Measurements from ENCODE around the gene RASA3.
"Not testable (repeated sequence)": the region's sequence is repeated elsewhere in the genome, so short reads cannot be mapped to it uniquely, and the experiment has no call there.

RASA3 gene

GRCh38 chr13:113988859-113989258 is 143.6 kb downstream of the RASA3 start:
- not testable (repeated sequence) for DNase-seq (ENCODE audit: low spot score)

- no peak for DNase-seq (ENCODE audit: low spot score)
Observed at GRCh38 chr13:113982296-113982661, 150.1 kb downstream of the RASA3 start.

GRCh38 chr13:113981611-113982295 is 150.7 kb downstream of the RASA3 start:
- DNase-seq (ENCODE audit: low spot score): no peak

GRCh38 chr13:113981194-113981605 is 151.2 kb downstream of the RASA3 start:
- DNase-seq (ENCODE audit: low spot score): no peak

GRCh38 chr13:113980489-113981064 is 151.8 kb downstream of the RASA3 start:
- no peak for DNase-seq (ENCODE audit: low spot score)

GRCh38 chr13:113979791-113980471 is 152.5 kb downstream of the RASA3 start:
- no peak for DNase-seq (ENCODE audit: low spot score)

GRCh38 chr13:113978741-113979481 is 153.5 kb downstream of the RASA3 start:
- DNase-seq (ENCODE audit: low spot score): no peak

- no peak for DNase-seq (ENCODE audit: low spot score)
Observed at GRCh38 chr13:113977976-113978375, 154.4 kb downstream of the RASA3 start.

- no peak for DNase-seq (ENCODE audit: low spot score)
Observed at GRCh38 chr13:113976711-113977684, 155.4 kb downstream of the RASA3 start.

- no peak for DNase-seq (ENCODE audit: low spot score)
Observed at GRCh38 chr13:113975416-113975815, 157.0 kb downstream of the RASA3 start.

GRCh38 chr13:113974304-113975281 is 157.8 kb downstream of the RASA3 start:
- no peak for DNase-seq (ENCODE audit: low spot score)

GRCh38 chr13:113973218-113974164 is 158.9 kb downstream of the RASA3 start, which contains the start of gene C13orf46:
TSS of gene C13orf46 (minus strand) at chr13:113974076. CDS start at chr13:113973997, 79 bp downstream.
- DNase-seq (ENCODE audit: low spot score): no peak

GRCh38 chr13:113972451-113973217 is 159.8 kb downstream of the RASA3 start:
- no peak for DNase-seq (ENCODE audit: low spot score)

GRCh38 chr13:113971471-113972231 is 160.8 kb downstream of the RASA3 start:
- no peak for DNase-seq (ENCODE audit: low spot score)

- DNase-seq (ENCODE audit: low spot score): no peak
Observed at GRCh38 chr13:113970810-113971470, 161.5 kb downstream of the RASA3 start.

- DNase-seq (ENCODE audit: low spot score): no peak
Observed at GRCh38 chr13:113969973-113970611, 162.3 kb downstream of the RASA3 start.
